ENCODE results near the gene RHOBTB3. TPM values are rescaled to one million over a fixed set of nuclear protein-coding genes. Genes with fewer than 3 reads are reported as not detected.

RHOBTB3 gene
- total RNA-seq, 1 donor from 2014 or later = 75.2 TPM

- DNase-seq (ENCODE audit: low spot score) = no peak
- Mint-ChIP-seq H3K4me3 (ENCODE audit: unreplicated experiment) (peak overlapping the region; percentile 89), H3K36me3 (ENCODE audit: low read depth) (peaks cover 3% of the 10 kb centered on the region), H3K27ac (ENCODE audit: unreplicated experiment) (peak overlapping the region; percentile 95), H3K27me3 (ENCODE audit: low read depth) (no peaks in the 10 kb centered on the region), H3K9me3 (ENCODE audit: low read depth) (no peaks in the 10 kb centered on the region), H3K4me1 (ENCODE audit: low read depth) (peaks cover 53% of the 10 kb centered on the region)
- TF ChIP-seq CTCF (IDR thresholded peaks at IDR 0.05) = no peak
These were observed 90.2 kb downstream of the RHOBTB3 start for GRCh38 chr5:95821110-95822021.

GRCh38 chr5:95822043-95822541, 91.0 kb downstream of the RHOBTB3 start:
- no peaks in the 10 kb centered on the region for H3K36me3 Mint-ChIP-seq (ENCODE audit: low read depth)
- H3K4me3 Mint-ChIP-seq (ENCODE audit: unreplicated experiment) = peak overlapping the region; percentile 89
- no peaks in the 10 kb centered on the region for H3K9me3 Mint-ChIP-seq (ENCODE audit: low read depth)
- peak overlapping the region; percentile 95 for H3K27ac Mint-ChIP-seq (ENCODE audit: unreplicated experiment)
- H3K27me3 Mint-ChIP-seq (ENCODE audit: low read depth) = no peaks in the 10 kb centered on the region
- no peak for DNase-seq (ENCODE audit: low spot score)
- peaks cover 53% of the 10 kb centered on the region for H3K4me1 Mint-ChIP-seq (ENCODE audit: low read depth)
- TF ChIP-seq CTCF (IDR thresholded peaks at IDR 0.05) = no peak

GRCh38 chr5:95822542-95823181, 91.5 kb downstream of the RHOBTB3 start, which contains the start of gene GLRX:
Gene GLRX (minus strand): TSS chr5:95822726. CDS start chr5:95822662, 64 bp downstream.
- no peak for TF ChIP-seq CTCF (IDR thresholded peaks at IDR 0.05)
- no peaks in the 10 kb centered on the region for H3K27me3 Mint-ChIP-seq (ENCODE audit: low read depth)
- no peaks in the 10 kb centered on the region for H3K36me3 Mint-ChIP-seq (ENCODE audit: low read depth)
- peak within 1 kb of the TSS; percentile 89 for H3K4me3 Mint-ChIP-seq (ENCODE audit: unreplicated experiment)
- H3K27ac Mint-ChIP-seq (ENCODE audit: unreplicated experiment) = peak within 1 kb of the TSS; percentile 95
- H3K9me3 Mint-ChIP-seq (ENCODE audit: low read depth) = no peaks in the 10 kb centered on the region
- no peak for DNase-seq (ENCODE audit: low spot score)
- H3K4me1 Mint-ChIP-seq (ENCODE audit: low read depth) = peaks cover 48% of the 10 kb centered on the region

GRCh38 chr5:95823218-95823737, 92.1 kb downstream of the RHOBTB3 start:
- Mint-ChIP-seq H3K4me3 (ENCODE audit: unreplicated experiment) (peak overlapping the region; percentile 89), H3K4me1 (ENCODE audit: low read depth) (peaks cover 42% of the 10 kb centered on the region), H3K9me3 (ENCODE audit: low read depth) (no peaks in the 10 kb centered on the region), H3K27ac (ENCODE audit: unreplicated experiment) (peak overlapping the region; percentile 95), H3K27me3 (ENCODE audit: low read depth) (no peaks in the 10 kb centered on the region), H3K36me3 (ENCODE audit: low read depth) (no peaks in the 10 kb centered on the region)
- no peak for DNase-seq (ENCODE audit: low spot score)
- TF ChIP-seq CTCF (IDR thresholded peaks at IDR 0.05) = peak; percentile 43
